ENCODE measurements around the gene MEX3A.
"Not testable (repeated sequence)": the region's sequence is repeated elsewhere in the genome, so short reads cannot be mapped to it uniquely, and the experiment has no call there.

MEX3A gene

DNA sequence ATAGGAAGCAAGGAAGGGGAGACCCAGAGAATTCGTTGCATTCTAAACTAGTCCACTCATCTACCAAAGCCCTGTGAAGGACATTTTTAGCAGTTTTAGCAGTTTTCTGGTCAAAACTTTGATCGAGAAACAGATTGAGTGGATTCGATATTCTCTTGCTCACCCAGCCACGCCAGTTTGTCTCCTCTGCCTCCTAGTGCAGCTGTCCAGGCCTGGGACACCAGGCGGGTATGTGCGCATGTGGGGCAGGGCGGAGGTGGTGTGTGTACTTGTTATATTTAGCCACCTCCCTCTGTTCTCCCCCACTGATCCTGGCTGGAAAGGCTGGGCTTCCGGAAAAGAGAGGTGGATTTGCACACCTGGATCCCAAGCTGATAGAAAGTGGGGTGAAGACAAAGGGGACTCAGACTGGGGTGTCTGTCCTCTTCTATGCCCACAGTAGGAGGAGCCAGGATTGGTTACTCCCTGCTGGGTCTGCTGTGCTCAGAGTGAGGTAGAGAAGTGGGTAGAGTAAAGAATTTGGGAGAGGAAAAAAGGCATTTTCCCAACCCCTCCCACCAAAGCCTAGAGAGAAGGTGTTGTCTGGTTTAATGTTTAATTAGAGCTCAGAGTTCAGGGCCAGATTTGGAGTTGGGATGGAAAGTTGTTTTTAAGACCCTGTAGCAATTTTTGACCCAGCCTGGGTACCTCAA lies 36.1 kb upstream of the MEX3A start:
- DNase-seq: no peak

DNA sequence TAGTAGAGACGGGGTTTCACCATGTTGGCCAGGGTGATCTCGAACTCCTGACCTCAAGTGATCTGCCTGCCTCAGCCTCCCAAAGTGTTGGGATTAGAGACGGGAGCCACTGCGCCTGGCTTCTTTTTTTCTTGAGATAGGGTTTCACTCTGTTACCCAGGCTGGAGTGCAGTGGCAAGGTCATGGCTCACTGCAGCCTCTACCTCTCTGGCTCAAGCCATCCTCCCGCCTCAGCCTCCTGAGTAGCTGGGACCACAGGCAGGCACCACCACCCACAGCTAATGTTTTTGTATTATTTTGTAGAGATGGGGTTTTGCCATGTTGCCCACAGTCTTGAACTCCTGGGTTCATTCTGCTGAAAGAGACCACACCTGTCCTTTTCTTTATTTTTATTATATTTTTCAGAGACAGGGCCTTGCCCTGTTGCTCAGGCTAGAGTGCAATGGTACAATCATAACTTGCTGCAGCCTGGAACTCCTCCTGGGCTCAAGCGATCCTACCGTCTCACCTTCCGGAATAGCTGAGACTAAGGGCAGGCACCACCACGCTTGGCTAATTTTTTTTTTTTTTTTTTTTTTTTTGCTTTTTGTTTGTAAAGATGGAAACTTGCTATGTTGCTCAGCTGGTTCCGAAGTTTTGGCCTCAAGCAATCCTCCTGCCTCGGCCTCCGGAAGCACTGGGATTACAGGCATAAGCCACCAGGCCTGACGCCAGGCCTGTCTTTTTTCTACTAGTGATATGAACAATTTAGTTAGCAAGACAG lies 35.3 kb upstream of the MEX3A start:
- no peak for DNase-seq

DNA sequence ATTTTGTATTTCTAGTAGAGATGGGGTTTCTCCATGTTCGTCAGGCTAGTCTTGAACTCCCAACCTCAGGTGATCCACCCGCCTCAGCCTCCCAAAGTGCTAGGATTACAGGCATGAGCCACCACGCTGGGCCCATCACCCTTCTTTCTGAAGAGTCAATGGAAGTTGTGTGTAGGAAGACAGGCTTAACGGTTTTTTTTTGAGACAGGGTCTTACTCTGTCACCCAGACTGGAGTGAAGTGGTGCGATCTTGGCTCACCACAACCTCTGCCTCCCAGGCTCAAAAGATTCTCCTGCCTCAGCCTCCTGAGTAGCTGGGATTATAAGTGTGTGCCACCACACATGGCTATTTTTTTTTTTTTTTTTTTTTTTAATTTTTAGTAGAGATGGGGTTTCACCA lies 34.5 kb upstream of the MEX3A start:
- DNase-seq: not testable (repeated sequence)

DNA sequence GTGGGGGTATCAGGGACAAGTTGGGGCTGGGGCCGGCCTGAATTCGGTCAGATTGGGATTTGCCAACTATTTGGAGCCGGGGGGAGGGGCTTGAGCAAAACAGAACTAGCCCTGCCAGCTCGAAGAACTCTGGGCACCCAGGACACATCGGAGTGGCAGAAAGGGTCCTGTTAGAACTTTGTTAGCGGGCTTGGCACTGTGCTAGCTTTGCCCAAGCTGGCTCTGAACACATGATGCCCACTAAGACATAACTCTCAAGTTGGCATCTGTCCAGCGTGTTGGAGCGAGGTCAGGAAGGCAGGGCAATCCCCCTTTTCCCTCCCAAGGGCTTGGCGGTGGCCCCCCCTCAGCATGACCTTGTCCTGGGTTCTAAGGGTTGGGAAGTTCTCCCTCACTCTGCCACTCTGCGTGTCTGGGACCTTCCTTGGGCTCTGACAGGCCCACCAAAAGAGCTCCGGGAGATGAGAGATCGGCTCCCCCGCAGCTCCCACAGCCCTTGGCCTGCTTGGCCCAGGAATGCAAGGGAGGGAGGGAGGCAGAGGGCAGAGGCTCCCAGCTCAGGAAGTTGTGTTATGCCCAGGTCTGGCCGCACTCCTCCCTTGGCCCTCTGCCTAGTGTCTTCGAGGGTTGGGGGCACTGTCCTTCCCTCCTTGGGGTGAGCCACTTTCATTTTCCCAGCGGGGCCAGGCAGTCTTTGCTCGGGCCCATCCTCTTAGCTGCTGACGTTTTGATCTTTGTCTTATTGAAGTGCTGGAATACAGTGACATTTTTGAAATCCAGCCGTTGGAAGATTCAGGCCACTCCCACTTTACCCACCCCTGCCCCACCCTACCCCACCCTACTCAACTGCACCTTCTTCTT lies 33.5 kb upstream of the MEX3A start:
- peak in 1 of 2 donors; percentile 29 for DNase-seq

DNA sequence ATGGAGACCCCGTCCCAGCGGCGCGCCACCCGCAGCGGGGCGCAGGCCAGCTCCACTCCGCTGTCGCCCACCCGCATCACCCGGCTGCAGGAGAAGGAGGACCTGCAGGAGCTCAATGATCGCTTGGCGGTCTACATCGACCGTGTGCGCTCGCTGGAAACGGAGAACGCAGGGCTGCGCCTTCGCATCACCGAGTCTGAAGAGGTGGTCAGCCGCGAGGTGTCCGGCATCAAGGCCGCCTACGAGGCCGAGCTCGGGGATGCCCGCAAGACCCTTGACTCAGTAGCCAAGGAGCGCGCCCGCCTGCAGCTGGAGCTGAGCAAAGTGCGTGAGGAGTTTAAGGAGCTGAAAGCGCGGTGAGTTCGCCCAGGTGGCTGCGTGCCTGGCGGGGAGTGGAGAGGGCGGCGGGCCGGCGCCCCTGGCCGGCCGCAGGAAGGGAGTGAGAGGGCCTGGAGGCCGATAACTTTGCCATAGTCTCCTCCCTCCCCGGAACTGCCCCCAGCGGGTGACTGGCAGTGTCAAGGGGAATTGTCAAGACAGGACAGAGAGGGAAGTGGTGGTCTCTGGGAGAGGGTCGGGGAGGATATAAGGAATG lies 32.8 kb upstream of the MEX3A start:
- peak in 1 of 2 donors; percentile 44 for DNase-seq

DNA sequence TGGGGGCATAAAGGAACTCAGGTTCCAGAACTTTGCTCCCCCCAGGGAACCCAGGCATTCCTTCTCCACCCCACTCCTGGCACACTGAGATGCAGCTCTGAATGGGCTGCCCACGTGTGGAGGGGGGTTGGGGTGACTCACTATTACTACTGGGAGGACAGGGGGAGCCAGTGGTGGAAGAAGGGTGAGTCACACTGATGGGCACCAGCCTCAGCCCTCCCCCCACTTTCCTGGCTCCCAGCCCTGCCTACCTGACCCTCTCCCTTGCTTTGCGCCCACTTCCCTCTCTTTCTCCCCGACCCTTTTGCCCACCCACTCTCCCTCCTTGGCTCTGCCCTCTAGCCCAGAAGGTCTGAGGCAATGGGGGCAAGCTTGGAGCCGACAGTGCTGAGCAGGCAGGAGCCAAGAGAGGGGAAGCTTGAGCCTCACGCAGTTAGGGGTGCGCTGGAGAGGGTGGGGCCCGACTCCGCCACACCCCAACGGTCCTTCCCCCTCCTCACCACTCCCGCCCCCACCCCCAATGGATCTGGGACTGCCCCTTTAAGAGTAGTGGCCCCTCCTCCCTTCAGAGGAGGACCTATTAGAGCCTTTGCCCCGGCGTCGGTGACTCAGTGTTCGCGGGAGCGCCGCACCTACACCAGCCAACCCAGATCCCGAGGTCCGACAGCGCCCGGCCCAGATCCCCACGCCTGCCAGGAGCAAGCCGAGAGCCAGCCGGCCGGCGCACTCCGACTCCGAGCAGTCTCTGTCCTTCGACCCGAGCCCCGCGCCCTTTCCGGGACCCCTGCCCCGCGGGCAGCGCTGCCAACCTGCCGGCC lies 32.0 kb upstream of the MEX3A start, which contains the start of gene LMNA:
Gene LMNA (plus strand): TSS at position 611 of the 818 bp plus-strand sequence. CDS start 208 bp downstream, outside the sequence.
- peak; percentile 80 to 85 for DNase-seq

DNA sequence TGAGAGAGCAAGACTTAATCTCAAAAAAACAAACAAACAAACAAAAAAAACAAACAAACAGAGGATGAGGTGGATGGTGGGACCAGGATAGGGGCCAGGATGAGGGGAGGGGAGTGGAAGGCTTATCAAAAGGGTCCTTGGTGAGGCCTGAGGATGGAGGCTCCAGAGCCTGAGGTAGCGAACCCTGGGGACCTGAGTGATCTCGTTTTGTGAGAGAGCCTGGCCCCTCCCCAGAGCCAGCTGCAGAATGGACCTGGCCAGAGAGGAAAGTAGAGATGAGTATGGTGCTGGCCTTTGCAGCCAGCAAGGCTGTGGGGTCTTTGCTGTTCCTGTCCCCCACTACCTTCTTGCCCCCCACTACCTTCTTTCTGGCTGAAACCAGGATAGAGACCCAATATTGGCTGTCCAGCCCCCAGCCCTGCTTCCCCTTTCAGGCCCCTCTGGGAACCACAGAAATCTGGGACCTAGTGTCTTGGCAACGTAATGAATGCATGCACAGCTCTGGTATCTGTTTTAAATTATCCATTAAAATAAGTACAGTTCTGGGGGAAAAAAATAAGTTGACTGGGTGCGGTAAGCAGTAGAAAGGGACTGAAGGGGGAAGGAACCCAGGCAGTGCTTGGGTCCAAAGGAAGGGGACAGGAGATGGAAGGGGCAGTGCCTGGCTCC lies 31.2 kb upstream of the MEX3A start:
- no peak for DNase-seq

DNA sequence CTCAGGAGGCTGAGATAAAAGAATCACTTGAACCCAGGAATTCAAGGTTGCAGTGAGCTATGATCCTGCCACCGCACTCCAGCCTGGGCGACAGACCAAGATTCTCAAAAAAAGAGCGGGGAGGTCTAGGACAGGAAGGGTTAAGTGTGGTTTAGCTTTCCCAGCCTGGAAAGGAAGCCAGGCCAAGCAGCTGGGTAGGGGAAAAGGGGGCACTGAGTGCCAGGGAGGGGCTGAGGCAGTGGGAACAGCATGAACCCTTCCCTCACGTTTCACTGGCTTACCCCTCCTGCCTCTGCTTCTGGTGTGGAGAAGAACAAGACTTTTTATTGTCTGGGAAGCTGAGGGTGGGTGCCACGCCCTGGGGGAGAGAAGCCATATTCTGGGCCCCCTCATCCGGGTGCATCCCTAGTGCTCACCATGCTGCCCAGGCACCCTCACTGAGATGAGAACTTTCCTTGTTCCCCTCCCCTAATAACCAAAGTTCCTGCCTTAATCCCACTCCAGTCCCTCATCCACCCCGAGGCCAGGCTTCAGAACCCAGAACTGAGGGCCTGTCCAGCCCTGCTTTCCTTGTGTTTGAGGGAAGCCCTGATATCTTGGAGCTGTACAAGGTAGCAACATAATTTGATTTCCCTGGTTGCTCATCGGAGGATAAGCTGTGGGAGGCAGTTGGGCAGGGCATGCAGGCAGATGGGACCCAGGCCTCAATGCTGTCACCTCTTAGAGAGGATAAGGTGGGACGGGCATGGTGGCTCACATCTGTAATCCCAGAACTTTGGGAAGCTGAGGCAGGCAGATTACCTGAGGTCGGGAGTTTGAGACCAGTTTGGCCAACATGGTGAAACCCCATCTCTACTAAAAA lies 30.2 kb upstream of the MEX3A start:
- no peak for DNase-seq

DNA sequence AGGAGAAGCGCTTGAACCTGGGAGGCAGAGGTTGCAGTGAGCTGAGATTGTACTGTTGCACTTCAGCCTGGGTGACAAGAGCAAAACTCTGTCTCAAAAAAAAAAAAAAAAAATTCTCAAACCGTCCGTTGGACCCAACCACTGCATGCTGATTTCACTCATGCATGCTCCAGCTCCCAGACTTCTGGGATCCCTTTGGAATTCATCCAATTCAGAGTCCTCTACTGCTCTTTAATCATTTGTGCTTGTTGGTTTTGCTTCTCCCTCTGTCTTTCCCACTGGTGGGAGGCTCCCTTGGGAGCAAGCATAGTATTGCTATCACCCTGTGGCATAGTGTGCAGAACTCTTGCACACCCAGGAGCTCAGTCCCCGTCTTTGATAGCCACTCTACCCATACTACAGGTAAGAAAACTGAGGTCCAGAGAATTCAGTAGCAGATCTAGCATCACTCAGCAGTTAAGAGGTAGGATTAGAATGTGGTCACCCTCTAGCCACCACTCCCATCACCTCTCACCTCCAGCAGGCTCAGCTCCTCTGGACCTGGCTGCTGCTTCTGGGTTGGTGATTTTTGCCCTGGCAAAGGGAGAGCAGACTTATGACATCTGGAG lies 29.2 kb upstream of the MEX3A start:
- no peak for DNase-seq

DNA sequence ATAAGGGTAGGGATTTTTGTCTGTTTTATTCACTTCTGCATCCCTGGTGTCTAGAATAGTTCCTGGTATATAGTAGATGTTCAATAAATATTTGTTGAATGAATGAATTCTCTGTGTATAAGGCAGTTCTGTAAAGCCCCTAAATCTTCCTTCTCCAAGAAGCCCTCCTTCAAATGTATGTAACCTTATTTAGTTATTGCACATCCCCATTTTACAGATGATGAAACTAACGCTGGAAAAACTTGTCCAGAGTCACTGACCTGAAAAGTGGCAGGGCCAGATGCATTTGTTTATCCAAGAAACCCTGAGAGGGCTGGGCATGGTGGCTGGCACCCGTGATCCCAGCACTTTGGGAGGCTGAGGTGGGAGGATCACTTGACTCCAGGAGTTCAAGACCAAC lies 28.0 kb upstream of the MEX3A start:
- no peak for DNase-seq

DNA sequence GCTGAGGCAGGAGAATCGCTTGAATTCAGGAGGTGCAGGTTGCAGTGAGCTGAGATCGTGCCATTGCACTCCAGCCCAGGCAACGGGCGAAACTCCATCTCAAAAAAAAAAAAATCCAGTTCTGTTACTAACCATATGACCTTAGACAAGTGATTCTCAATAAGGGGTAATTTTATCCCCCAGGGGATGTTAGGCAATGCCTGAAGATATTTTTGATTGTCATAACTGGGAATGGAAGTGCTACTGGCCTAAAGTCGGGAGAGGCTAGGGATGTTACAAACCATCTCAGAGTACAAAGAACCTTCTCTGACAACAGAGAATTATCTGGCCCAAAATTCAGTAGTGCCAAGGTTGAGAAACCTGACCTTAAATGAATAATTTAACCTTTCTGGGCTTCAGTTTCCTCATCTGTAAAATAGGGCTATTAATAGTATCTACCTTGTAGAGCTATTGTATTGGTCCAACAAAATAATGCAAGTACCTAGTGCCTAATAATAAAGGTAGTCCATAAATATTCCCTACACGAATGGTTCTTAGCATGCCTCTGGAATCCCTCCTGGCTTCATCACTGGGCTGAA lies 26.5 kb upstream of the MEX3A start:
- DNase-seq: no peak

DNA sequence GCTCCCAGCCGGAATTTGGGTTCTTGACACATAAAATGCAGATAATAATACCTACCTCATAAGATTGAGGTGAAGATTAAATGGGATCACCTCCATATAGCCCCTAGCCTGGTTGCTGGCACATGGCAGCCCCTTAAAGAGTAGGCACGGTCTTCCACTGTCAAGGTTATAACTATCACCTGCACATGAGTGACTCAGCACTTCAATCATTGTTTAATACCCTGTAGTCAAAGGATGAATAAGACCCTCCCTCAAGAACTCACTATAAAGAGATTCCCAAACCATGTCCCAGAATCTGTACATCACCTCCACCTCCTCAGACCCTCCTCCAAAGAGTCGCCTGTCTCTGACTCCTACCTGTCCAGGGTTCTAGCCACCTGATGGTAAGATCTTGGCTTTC lies 25.8 kb upstream of the MEX3A start:
- DNase-seq: no peak

DNA sequence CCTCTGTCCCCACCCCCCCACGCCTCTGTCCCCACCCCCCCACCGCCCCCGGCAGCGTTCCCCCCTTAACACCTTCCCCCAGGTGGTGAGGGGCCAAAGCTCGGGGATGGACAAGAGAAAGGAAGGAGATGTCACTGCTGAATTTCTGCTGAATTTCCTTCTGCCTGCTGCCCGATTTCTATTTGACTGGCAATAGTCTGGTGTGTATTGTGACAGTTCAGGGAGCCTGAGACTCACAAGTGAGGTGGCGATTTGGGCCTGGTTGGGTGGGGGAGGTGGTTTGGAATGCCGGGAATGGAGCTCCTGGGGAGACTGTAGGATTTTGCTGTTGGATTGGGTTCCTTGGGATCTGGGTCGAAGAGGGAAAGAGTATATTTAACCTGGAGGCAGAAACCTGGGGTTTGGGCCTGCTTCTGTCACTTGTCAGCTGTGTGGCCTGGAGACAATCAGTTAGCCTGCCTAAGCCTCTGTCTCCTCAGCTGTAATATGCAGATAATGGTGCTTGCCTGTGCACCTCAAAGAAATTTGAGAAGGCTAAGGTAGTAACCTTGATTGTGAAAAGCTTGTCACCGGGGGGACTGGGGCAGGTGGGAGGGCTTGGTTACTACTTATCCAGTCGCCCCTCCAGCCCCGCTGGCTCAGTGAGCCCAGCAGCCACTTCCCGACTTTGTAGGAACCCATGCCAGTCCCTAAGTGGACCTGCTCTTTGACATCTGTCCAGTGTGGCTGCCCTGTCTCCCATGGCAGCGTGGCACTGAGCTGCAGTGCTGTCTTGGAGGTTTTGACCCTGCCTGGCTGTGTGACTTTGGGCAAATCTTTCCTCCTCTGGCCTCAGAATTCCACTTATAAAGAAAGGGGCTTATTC lies 24.6 kb upstream of the MEX3A start:
- DNase-seq: peak in 1 of 2 donors; percentile 51

DNA sequence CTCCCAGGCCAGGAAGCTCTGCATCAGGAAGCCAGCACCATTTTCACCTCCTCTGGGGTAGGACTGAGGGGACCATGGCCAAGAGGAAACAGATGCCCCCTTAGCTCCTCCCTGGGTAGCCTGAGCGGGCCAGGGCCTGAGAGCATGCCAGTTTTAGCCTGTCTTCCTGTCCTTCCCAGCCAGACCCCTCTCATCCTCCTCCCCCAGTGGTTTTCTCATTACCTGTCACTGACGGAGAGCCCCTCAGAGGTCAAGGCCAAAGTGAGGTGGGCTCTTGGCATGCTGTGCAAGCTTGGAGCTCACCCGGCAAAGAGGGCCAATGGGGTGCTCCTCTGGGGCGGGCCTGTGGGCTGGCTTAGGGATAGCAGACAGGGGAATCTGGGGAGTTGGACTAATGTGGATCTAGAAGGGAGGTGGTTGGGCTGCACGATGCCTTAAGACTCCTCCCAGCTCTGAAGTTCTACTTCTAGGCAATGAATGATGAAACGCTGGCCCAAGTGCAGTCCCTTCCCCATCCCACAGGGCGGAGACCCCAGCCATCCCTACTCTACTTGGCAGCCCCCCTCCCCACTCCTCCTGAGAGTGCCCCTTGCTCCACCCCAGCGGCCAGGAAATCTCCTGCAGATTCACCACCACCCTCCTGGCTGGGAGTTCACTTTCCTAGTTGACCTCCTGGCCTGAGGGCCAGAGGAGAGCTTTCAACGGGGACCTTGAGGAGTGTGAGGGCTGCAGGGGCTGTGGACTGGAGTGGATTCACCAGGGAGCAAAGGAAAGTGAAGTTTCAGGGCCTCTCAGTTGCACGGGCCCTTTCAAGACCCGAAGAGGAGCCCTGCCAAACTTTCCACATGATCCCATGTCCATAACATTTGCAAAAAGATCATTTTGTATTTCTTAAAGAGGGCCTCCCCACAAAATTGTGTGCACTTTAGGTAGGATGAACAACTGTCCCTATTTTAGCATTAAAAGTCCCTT lies 22.9 kb upstream of the MEX3A start:
- DNase-seq: no peak

DNA sequence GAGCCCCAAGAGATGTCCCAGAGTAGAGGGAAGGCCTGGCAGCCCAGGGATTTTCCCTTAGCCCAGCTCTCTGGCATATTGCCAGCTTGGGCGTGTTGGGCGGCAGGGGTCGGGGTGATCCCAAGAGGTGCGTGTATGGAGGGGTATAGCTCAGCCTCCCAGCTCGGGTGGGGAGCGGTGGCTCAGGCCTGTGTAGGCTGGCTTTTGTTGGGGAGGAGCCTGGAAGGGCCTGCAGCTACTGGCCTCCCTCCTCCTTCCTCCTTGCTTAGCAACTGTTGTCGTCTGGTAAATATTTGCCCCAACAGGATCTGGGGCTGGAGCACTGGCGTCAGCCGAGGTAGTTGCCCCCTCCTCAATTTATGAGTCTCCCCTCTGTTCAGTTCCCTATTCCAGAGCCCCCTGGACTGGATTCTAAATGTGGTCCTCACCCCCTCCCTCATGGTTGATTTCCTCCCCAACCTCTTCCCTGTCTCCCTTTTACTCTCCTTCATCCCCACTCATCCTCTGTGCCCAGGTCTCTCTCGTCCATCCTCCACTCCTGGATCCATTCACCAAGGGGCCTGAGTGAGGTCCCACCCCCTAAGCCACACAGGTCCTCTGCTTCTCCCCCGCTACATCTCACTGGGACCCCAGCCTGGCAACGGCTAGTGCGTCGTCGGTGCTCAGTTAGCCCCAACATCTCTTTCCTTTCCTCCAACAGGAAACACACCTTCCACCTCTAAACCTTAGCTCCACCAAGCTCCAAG lies 22.0 kb upstream of the MEX3A start:
- DNase-seq: peak; percentile 43 to 51

DNA sequence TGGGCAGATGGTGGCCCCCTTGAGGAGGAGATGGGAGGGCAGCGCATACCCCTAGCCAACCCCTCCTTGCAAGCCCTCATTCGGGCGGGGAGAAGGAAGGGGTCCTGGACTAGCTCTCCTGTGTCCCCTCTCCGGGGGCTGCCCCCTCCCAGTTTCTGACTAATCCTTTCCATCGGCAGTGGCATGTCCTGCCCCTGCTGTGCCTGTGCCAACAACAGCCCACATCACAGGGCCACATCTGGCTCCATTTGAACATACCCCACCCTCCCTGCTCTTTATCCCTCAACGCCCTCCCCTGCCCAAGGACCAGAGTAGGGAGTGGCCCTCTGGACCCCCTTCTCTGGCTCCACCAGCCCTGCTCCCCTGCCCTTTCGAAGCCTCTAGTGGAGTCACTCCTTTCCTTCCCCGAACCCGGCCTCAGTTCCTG lies 21.3 kb upstream of the MEX3A start:
- peak in 1 of 2 donors; percentile 43 for DNase-seq

All from stimulated activated CD4-positive, alpha-beta T cell treated with anti-CD3 and anti-CD28 coated beads, Interleukin-2, amount 100 ng/mL, for 24 hours (primary cell).